Epithelial cell of proximal tubule (primary cell): ENCODE results near the gene IL12RB2. TPM values are rescaled to one million over a fixed set of nuclear protein-coding genes. Genes with fewer than 3 reads are reported as not detected.

Experiments used
- DNase-seq: peaks from one replicate; pipeline ENCODE4 v3.0.0-alpha.2; 2011; ENCODE audit warnings: low read depth
- H3K4me3 ChIP-seq: 2 replicates; pipeline ENCODE4 v1.5.1; 2011; ENCODE audit warnings: low read depth, mild to moderate bottlenecking, low read length
- total RNA-seq: library from RNA; depleted of rRNA; stranded (reverse); fragments of >200 nt; gene quantifications from 2 replicates; pipeline ENCODE4 v1.2.3, GENCODE V29; 2015
- TF ChIP-seq, protein P1 (sequence below): conservative IDR thresholded peaks from 2 replicates; pipeline ENCODE4 v1.5.1; 2012; ENCODE audit warnings: low read depth, mild to moderate bottlenecking, low read length

Gene IL12RB2
- total RNA-seq, 1 donor from 2014 or later: 1.3 TPM

DNA sequence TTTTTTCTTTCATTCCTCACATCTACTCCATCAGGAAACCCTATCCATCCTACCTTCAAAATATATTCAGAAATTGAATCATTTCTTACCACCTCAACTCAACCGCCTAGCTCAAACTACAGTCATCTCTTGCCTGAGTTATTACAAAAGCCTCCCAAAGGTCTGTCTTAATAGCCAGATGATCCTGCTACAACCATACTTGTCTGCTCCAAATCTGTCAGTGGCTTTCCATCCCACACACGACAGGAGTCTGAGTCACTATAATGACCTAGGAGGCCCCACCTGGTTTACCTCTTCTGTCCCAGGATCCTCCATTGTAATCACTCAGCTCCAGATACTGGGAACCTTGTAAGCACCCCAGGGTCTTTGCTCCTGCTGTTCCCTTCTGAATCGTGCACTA lies 37.1 kb upstream of the IL12RB2 start:
- TF ChIP-seq, protein P1, sequence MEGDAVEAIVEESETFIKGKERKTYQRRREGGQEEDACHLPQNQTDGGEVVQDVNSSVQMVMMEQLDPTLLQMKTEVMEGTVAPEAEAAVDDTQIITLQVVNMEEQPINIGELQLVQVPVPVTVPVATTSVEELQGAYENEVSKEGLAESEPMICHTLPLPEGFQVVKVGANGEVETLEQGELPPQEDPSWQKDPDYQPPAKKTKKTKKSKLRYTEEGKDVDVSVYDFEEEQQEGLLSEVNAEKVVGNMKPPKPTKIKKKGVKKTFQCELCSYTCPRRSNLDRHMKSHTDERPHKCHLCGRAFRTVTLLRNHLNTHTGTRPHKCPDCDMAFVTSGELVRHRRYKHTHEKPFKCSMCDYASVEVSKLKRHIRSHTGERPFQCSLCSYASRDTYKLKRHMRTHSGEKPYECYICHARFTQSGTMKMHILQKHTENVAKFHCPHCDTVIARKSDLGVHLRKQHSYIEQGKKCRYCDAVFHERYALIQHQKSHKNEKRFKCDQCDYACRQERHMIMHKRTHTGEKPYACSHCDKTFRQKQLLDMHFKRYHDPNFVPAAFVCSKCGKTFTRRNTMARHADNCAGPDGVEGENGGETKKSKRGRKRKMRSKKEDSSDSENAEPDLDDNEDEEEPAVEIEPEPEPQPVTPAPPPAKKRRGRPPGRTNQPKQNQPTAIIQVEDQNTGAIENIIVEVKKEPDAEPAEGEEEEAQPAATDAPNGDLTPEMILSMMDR: no peak
- DNase-seq: no peak
- H3K4me3 ChIP-seq: no peak overlapping the region

DNA sequence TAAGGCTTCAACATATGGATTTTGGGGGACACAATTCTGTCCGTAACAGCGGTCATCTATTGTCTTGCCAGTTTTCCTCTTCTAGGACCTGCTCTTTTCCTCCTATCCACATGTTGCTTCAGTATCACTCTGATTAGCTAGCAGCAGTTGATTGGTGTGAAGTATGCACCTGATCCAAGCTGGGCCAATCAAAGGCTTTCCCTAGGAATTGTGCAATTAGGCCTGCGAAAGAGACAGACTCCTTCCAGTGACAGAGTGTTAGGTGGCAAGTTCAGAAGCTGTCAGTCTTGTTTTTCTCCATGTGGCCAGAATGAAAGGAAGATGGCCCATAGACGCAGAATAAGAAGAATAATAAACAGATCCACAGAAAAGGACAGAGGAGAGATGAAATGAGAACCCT lies 34.1 kb upstream of the IL12RB2 start:
- no peak overlapping the region for H3K4me3 ChIP-seq
- no peak for DNase-seq
- TF ChIP-seq, protein P1: no peak

DNA sequence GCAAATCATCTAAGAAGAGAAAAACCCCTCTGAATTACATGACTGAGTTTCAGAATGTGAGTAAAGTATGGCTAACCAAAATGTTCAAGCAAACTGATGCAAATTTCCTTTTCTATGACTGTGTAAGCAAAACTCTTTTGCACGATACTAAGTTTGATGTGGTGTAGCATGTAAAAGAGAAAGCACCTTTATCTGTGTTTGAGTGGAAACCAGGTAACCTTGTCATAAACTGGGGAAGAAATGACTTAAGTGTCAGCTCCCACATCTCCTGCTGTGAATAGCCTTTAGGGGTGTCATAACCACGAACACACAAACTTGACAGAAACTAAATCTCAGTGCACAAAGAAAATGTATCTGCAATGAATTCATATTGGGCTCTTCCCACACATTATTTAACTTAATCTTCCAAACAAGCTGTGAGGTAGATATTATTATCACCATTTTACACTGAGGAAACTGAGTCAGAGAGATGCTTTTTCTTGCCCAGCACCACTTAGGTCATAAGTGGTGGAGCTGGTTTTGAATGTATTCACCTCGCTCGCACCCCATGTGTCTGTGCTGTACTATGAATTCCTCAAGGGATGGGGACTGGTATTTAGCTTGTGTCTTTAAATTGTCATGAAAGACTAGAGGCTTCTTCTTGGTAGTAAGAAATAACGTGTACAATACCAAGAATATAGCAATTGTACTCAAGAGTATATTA lies 32.9 kb upstream of the IL12RB2 start:
- H3K4me3 ChIP-seq: no peak overlapping the region
- TF ChIP-seq, protein P1: no peak
- DNase-seq: no peak

DNA sequence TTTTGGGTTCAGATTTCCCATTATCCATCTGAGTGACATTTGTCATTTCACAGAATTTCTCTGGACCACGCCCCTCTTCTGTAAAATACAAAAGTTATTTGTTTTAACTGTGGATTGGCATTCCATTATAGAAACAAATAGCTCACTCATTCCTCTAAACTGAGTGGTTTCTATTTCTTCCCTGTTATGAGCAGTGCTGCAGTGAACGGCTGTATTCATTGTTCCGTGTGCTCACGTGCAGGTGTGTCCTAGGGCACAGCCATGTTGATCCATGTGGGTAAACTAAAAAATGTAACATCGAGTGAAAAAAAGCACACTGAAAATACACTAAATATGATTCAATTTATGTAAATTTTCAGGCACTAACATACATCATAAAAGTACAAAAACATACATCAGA lies 27.0 kb upstream of the IL12RB2 start:
- no peak overlapping the region for H3K4me3 ChIP-seq
- no peak for DNase-seq
- TF ChIP-seq, protein P1: no peak

DNA sequence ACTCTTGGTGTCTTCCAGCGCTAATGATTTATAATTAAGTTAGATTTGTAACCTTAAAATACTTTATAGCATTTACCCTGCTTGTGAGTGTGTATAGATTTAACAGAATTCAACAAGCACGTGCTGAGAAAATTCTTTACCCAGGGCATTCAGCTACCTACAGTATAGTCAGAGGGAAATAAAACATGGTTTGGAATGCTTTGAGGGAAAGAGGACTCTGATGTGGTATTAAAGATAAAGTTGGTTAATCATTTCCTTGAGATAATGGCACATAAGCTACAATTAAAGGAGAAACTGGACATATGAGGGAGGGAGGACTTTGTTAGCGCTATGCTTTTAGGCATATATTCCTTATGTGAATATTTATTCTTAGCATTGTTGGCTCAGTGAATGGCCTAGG lies 26.4 kb upstream of the IL12RB2 start:
- H3K4me3 ChIP-seq: no peak overlapping the region
- no peak for DNase-seq
- TF ChIP-seq, protein P1: no peak

DNA sequence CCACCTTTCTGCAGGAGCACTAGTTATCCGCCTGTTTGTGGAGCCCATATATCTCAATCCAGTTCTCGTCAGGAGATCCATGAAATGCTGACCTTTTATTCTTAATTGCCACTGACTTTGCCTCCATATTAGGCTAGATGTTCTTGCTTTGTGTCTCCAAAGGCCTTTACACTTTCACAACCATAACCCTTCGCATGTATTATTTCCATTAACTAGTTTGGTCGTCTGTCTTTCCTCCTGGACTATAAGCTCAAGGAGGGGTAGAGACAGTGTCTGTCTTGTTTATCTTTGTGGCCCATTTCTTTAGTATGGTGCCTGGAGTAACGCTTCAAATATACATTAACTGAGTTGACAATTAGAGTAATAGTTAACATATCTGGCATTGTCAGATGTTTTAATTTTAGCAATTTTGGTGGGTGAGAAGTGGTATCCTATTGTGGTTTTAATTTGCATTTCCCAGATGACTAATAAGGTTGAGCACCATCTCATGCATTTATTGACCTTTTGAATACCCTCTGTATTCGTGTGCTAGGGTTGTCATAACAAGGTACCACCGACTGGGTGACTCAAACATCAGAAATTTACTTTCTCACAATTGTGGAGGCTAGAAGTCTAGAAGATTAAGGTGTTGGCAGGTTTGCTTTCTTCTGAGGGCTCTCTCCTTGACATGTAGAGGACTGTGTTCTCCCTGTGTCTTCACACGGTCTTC lies 21.7 kb upstream of the IL12RB2 start:
- no peak overlapping the region for H3K4me3 ChIP-seq
- TF ChIP-seq, protein P1: peak; percentile 5
- peak; percentile 72 for DNase-seq
